ENCODE results near the gene SH3D19.

- TF ChIP-seq CTCF (IDR thresholded peaks at IDR 0.05), result no peak
- no peak for TF ChIP-seq POLR2A (IDR thresholded peaks at IDR 0.05)
Observed at GRCh38 chr4:151239608-151240007, 85.8 kb downstream of the SH3D19 start.

All from testis (tissue), 2 donors.